ENCODE data around the gene SENP7.

DNA sequence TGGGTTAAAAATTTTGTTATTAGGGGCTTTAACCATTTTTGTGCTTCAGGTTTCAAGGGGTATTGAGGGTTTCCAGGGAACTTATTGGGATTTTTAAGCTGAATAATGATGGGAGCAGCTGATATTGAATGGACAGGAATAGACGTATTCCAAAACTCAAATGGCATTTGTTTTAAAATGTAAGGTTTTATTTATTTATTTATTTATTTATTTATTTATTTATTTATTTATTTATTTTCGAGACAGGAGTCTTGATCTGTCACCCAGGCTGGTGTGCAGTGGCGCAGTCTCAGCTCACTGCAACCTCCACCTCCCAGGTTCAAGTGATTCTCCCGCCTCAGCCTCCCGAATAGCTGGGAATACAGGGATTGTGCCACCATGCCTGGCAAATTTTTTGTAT, 22.2 kb upstream of the SENP7 start:
- TF ChIP-seq, protein P1, sequence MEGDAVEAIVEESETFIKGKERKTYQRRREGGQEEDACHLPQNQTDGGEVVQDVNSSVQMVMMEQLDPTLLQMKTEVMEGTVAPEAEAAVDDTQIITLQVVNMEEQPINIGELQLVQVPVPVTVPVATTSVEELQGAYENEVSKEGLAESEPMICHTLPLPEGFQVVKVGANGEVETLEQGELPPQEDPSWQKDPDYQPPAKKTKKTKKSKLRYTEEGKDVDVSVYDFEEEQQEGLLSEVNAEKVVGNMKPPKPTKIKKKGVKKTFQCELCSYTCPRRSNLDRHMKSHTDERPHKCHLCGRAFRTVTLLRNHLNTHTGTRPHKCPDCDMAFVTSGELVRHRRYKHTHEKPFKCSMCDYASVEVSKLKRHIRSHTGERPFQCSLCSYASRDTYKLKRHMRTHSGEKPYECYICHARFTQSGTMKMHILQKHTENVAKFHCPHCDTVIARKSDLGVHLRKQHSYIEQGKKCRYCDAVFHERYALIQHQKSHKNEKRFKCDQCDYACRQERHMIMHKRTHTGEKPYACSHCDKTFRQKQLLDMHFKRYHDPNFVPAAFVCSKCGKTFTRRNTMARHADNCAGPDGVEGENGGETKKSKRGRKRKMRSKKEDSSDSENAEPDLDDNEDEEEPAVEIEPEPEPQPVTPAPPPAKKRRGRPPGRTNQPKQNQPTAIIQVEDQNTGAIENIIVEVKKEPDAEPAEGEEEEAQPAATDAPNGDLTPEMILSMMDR (IDR thresholded peaks at IDR 0.05): no peak
- TF ChIP-seq POLR2A (IDR thresholded peaks at IDR 0.05) (no peak), POLR2AphosphoS5 (IDR thresholded peaks at IDR 0.05) (no peak), EP300 (IDR thresholded peaks at IDR 0.05) (no peak)
